A549 (cell line): Measurements from ENCODE around the gene P3H2.

Experiments used
- BHLHE40 ChIP-seq: IDR thresholded peaks from 2 replicates; pipeline ENCODE4 v1.6.1; 2012; ENCODE audit warnings: low read depth, low read length, inconsistent platforms
- FOXS1 ChIP-seq: fragments of 250-450 bp; sonication (Bioruptor Pico); IDR thresholded peaks from 2 replicates; pipeline ENCODE4 v1.5.0; 2020; ENCODE audit warnings: mild to moderate bottlenecking, moderate library complexity
- JUN ChIP-seq, 2 experiments: fragments of >200 bp; sonication (Bioruptor Twin); formaldehyde crosslinking; IDR thresholded peaks; 2 replicates in 1 of 2; 3 replicates in 1 of 2; pipeline ENCODE4 v1.6.1; 2016 to 2017
- JUNB ChIP-seq: fragments of >200 bp; sonication (Bioruptor Twin); formaldehyde crosslinking; IDR thresholded peaks from 2 replicates; pipeline ENCODE4 v1.6.1; 2016
- MYC ChIP-seq: IDR thresholded peaks from 2 replicates; pipeline ENCODE4 v1.6.1; 2012; ENCODE audit warnings: mild to moderate bottlenecking, inconsistent platforms, low read length, improper control_type of control experiment, borderline replicate concordance
- NFE2L2 ChIP-seq: fragments of 150-350 bp; conservative IDR thresholded peaks from 2 replicates; pipeline ENCODE4 v1.6.1; 2014; ENCODE audit warnings: low read length
- NPAS2 ChIP-seq: fragments of 250-450 bp; sonication (Bioruptor Pico); IDR thresholded peaks from 2 replicates; pipeline ENCODE4 v1.8.0; 2022; ENCODE audit warnings: mild to moderate bottlenecking, moderate library complexity, borderline replicate concordance
- NR3C1 ChIP-seq: fragments of >200 bp; sonication (Bioruptor Twin); formaldehyde crosslinking; IDR thresholded peaks from 3 replicates; pipeline ENCODE4 v1.6.1; 2017
- POLR2A ChIP-seq: IDR thresholded peaks from 2 replicates; pipeline ENCODE4 v1.6.1; 2012; ENCODE audit warnings: mild to moderate bottlenecking, low read length
- TF ChIP-seq, protein P1 (sequence below): fragments of >200 bp; sonication (Bioruptor Twin); formaldehyde crosslinking; IDR thresholded peaks from 3 replicates; pipeline ENCODE4 v1.5.1; 2016
- TF ChIP-seq, protein P2 (sequence below): fragments of >200 bp; sonication (Bioruptor Twin); formaldehyde crosslinking; IDR thresholded peaks from 3 replicates; pipeline ENCODE4 v1.6.1; 2016

DNA sequence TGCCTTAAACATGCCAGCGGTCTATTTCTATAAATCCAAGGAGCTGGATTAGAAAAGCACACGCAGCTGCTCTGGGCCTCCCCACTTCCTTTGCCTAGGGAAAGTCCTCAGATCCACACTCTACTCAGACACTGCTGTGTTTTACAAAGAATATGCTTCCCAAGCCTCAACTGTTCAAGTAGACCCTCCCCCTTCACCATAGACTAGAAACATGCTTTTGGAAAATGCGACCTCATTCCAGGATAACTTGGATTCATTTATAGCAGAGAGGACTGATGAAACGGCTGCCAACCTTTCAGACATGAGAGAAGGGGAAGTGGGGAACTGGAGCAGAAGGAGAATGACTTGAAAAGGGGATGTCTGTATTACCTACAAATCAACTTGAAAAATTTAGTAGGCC is 64.0 kb downstream of the P3H2 start:
- no peak for TF ChIP-seq NPAS2 (CRISPR knock-in tag)
- no peak for TF ChIP-seq NFE2L2
- no peak for TF ChIP-seq POLR2A
- TF ChIP-seq, protein P1, sequence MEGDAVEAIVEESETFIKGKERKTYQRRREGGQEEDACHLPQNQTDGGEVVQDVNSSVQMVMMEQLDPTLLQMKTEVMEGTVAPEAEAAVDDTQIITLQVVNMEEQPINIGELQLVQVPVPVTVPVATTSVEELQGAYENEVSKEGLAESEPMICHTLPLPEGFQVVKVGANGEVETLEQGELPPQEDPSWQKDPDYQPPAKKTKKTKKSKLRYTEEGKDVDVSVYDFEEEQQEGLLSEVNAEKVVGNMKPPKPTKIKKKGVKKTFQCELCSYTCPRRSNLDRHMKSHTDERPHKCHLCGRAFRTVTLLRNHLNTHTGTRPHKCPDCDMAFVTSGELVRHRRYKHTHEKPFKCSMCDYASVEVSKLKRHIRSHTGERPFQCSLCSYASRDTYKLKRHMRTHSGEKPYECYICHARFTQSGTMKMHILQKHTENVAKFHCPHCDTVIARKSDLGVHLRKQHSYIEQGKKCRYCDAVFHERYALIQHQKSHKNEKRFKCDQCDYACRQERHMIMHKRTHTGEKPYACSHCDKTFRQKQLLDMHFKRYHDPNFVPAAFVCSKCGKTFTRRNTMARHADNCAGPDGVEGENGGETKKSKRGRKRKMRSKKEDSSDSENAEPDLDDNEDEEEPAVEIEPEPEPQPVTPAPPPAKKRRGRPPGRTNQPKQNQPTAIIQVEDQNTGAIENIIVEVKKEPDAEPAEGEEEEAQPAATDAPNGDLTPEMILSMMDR: no peak
- no peak for TF ChIP-seq BHLHE40
- no peak for TF ChIP-seq JUNB
- no peak for TF ChIP-seq FOXS1 (CRISPR knock-in tag)
- no peak for TF ChIP-seq NR3C1
- no peak for TF ChIP-seq MYC
- TF ChIP-seq, protein P2, sequence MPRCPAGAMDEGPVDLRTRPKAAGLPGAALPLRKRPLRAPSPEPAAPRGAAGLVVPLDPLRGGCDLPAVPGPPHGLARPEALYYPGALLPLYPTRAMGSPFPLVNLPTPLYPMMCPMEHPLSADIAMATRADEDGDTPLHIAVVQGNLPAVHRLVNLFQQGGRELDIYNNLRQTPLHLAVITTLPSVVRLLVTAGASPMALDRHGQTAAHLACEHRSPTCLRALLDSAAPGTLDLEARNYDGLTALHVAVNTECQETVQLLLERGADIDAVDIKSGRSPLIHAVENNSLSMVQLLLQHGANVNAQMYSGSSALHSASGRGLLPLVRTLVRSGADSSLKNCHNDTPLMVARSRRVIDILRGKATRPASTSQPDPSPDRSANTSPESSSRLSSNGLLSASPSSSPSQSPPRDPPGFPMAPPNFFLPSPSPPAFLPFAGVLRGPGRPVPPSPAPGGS: no peak
- no peak for TF ChIP-seq JUN (IDR thresholded peaks at IDR 0.05)
